Neural cell (in vitro differentiated cells): ENCODE results near the gene GTF3C2.

ENCODE experiments used
- EP300 ChIP-seq: fragments of 450-650 bp; conservative IDR thresholded peaks from 2 replicates; pipeline ENCODE4 v1.6.1; 2014; ENCODE audit warnings: antibody characterized with exemption, mild to moderate bottlenecking, moderate library complexity; ENCODE audit not compliant: poor library complexity, severe bottlenecking
- EZH2 ChIP-seq: fragments of 200-600, 300-800 bp; shearing (Covaris generic), sonication (generic); IDR thresholded peaks from 2 replicates; pipeline ENCODE4 v1.6.1; 2014; ENCODE audit warnings: antibody characterized with exemption, low read length, borderline replicate concordance, mild to moderate bottlenecking; ENCODE audit not compliant: insufficient read depth, poor library complexity, severe bottlenecking
- MXI1 ChIP-seq: fragments of 450-650 bp; conservative IDR thresholded peaks from 2 replicates; pipeline ENCODE4 v1.6.1; 2014; ENCODE audit warnings: antibody characterized with exemption, mild to moderate bottlenecking; ENCODE audit not compliant: poor library complexity, severe bottlenecking
- POLR2AphosphoS5 ChIP-seq: IDR thresholded peaks from 2 replicates; pipeline ENCODE4 v1.6.1; 2012
- RAD21 ChIP-seq: fragments of 450-650 bp; conservative IDR thresholded peaks from 2 replicates; pipeline ENCODE4 v1.6.1; 2014; ENCODE audit warnings: antibody characterized with exemption, mild to moderate bottlenecking, moderate library complexity
- SMC3 ChIP-seq: fragments of 450-650 bp; conservative IDR thresholded peaks from 2 replicates; pipeline ENCODE4 v1.6.1; 2014; ENCODE audit warnings: antibody characterized with exemption, mild to moderate bottlenecking, moderate library complexity; ENCODE audit not compliant: poor library complexity
- TAF1 ChIP-seq: IDR thresholded peaks from 2 replicates; pipeline ENCODE4 v1.6.1; 2012; ENCODE audit warnings: low read depth
- TF ChIP-seq, protein P1 (sequence below): fragments of 450-650 bp; IDR thresholded peaks from 2 replicates; pipeline ENCODE4 v1.5.1; 2014; ENCODE audit warnings: antibody characterized with exemption, mild to moderate bottlenecking, moderate library complexity; ENCODE audit not compliant: poor library complexity, severe bottlenecking

DNA sequence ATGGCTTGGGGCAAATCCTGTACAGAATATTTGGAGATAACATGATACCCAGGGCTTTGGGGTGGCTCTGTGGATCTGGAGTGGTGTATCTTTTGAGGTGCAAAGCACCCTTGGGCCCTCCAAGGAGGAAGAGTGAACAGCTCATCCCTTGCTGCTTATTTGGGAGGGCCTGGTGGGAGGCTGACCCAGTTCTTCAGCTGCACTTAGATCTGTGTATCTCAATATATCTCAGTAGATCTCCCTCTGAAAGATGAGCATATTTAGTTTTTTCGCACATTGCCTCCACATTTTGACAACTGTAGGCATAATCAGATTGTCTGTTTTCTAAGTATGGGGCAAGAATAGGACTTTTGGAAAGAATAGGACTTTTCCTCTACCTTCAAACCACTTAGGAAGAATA is 71.6 kb downstream of the GTF3C2 start:
- TF ChIP-seq, protein P1, sequence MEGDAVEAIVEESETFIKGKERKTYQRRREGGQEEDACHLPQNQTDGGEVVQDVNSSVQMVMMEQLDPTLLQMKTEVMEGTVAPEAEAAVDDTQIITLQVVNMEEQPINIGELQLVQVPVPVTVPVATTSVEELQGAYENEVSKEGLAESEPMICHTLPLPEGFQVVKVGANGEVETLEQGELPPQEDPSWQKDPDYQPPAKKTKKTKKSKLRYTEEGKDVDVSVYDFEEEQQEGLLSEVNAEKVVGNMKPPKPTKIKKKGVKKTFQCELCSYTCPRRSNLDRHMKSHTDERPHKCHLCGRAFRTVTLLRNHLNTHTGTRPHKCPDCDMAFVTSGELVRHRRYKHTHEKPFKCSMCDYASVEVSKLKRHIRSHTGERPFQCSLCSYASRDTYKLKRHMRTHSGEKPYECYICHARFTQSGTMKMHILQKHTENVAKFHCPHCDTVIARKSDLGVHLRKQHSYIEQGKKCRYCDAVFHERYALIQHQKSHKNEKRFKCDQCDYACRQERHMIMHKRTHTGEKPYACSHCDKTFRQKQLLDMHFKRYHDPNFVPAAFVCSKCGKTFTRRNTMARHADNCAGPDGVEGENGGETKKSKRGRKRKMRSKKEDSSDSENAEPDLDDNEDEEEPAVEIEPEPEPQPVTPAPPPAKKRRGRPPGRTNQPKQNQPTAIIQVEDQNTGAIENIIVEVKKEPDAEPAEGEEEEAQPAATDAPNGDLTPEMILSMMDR = no peak
- TF ChIP-seq EP300 = no peak
- TF ChIP-seq POLR2AphosphoS5 = no peak
- TF ChIP-seq RAD21 = no peak
- no peak for TF ChIP-seq TAF1
- TF ChIP-seq SMC3 = no peak
- TF ChIP-seq MXI1 = no peak
- TF ChIP-seq EZH2 = no peak
